ENCODE data around the gene CTRB1.

DNA sequence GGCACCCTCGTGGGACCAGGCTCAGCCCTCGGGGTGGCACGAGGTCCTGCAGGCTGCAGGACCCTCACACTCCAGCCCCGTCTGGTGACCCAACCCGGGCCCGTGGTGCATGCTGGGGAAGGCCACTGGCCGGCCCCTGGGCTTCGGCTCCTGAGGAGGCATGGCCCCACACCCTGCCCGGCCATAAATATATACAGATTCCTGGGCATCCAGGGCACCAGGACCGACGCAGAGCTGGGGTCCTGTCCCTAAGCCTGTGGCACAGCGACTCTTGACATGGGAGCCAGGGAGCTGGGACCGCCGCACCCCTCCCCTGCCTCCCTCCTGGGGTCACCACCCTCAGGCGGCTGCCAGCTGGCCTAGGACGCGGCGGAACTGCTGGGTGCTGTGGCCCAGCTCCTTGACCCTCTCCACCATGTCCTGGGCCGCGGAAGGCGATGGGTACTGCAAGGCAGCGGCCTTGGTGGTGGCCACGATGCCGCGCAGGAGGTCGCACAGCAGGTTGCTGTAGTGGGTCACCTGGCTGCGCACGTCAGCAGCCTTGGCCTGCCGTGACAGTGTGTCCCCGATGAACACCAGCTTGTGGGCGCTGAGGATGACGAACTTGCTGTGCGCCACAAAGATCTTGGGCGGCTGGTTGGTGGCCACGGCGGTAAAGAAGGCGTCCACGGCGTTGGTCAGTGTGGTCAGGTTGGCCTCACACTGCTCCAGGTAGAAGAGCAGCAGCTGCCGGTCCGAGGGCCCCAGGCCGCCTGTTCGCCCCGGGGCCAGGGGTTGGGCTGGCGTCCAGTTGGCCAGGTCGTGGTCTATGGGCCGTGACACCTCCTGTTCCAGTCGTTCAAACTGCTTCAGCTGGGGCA is 10.6 kb downstream of the CTRB1 start:
- TF ChIP-seq CREM (IDR thresholded peaks at IDR 0.05): no peak
- no peak for TF ChIP-seq CREM (CRISPR knock-in tag; IDR thresholded peaks at IDR 0.05)
- TF ChIP-seq POLR2AphosphoS5 (IDR thresholded peaks at IDR 0.05; ENCODE audit: low read depth, low read length): no peak
